A549 treated with ZK216348 at 1 μM for 4 hours (cell line): ENCODE measurements around the gene CD69. TPM values are rescaled to one million over a fixed set of nuclear protein-coding genes. Genes with fewer than 3 reads are reported as not detected.

ENCODE experiments used
- total RNA-seq: library from RNA; stranded (reverse); fragments of 200-300 nt; extraction: Qiagen RNA extraction; gene quantifications from 5 replicates; pipeline ENCODE4 v1.2.3, GENCODE V29; 2022; ENCODE audit warnings: low read depth

The CD69 gene
- total RNA-seq = not detected in 5 replicates

GRCh38 chr12:9760699-9761418, at the start of gene CD69:
Gene CD69 (minus strand): TSS chr12:9760901. CDS start chr12:9760820, 81 bp downstream.

GRCh38 chr12:9732921-9733461, 27.7 kb downstream of the CD69 start, which contains the start of gene CLECL1:
Gene CLECL1 (minus strand): TSS chr12:9733097.

Other genes with a start within 250 kb of the CD69 start
- not detected in 5 replicates for gene KLRB1, start 153.0 kb downstream of the CD69 start, total RNA-seq
- gene CLEC2D, start 91.2 kb downstream of the CD69 start, total RNA-seq = 0.24 to 0.60 TPM (median 0.38 TPM) in 5 replicates
- gene CLECL1, start 27.8 kb downstream of the CD69 start, total RNA-seq = not detected in 5 replicates
- not detected in 5 replicates for gene KLRF1, start 66.6 kb upstream of the CD69 start, total RNA-seq
- 0.98 to 3.1 TPM (median 1.3 TPM) in 5 replicates for gene CLEC2B, start 108.5 kb upstream of the CD69 start, total RNA-seq
- not detected in 5 replicates for gene KLRF2, start 120.6 kb upstream of the CD69 start, total RNA-seq
- gene CLEC2A, start 171.5 kb upstream of the CD69 start, total RNA-seq = not detected in 5 replicates
- gene CLEC12A, start 210.5 kb upstream of the CD69 start, total RNA-seq = not detected in 5 replicates
- gene CLEC1B, start 238.2 kb upstream of the CD69 start, total RNA-seq = not detected in 5 replicates
- not detected in 5 replicates for gene CLEC12B, start 249.7 kb upstream of the CD69 start, total RNA-seq